AG04449 (cell line): ENCODE data around the gene DVL1.

Experiments
- CTCF ChIA-PET: fragments of 350-600 bp; formaldehyde crosslinking; extraction: SDS; loops from one replicate; lab custom pipeline; 2021; ENCODE audit warnings: antibody characterized with exemption; lab: Yijun Ruan, JAX
- POLR2A ChIA-PET: fragments of 400-600, 350-600 bp; formaldehyde crosslinking; extraction: SDS; loops from one replicate; lab custom pipeline; 2020; ENCODE audit warnings: antibody characterized with exemption, inconsistent platforms; lab: Yijun Ruan, JAX
- DNase-seq: peaks from one replicate; pipeline ENCODE4 v3.0.0-alpha.2; 2010; ENCODE audit warnings: low read depth, low spot score
- H3K4me3 ChIP-seq: 2 replicates; pipeline ENCODE4 v1.5.1; 2011; ENCODE audit warnings: low read depth, mild to moderate bottlenecking, control low read depth, low read length
- TF ChIP-seq, protein P1 (sequence below): IDR thresholded peaks from one replicate; pipeline ENCODE4 v1.5.1; 2011; ENCODE audit warnings: mild to moderate bottlenecking, moderate library complexity, low read length, control low read depth, inconsistent platforms; ENCODE audit not compliant: insufficient read depth; ENCODE audit errors: missing control alignments

The DVL1 gene

GRCh38 chr1:1352786-1353388, 3.7 kb upstream of the DVL1 start:
- peak overlapping the region; percentile 8 for H3K4me3 ChIP-seq
- TF ChIP-seq, protein P1, sequence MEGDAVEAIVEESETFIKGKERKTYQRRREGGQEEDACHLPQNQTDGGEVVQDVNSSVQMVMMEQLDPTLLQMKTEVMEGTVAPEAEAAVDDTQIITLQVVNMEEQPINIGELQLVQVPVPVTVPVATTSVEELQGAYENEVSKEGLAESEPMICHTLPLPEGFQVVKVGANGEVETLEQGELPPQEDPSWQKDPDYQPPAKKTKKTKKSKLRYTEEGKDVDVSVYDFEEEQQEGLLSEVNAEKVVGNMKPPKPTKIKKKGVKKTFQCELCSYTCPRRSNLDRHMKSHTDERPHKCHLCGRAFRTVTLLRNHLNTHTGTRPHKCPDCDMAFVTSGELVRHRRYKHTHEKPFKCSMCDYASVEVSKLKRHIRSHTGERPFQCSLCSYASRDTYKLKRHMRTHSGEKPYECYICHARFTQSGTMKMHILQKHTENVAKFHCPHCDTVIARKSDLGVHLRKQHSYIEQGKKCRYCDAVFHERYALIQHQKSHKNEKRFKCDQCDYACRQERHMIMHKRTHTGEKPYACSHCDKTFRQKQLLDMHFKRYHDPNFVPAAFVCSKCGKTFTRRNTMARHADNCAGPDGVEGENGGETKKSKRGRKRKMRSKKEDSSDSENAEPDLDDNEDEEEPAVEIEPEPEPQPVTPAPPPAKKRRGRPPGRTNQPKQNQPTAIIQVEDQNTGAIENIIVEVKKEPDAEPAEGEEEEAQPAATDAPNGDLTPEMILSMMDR, result no peak
- CTCF ChIA-PET, result interaction anchor here (0.9 to 2.4 kb wide), 6 partner anchors 12 to 88 kb away, joined by 3 to 13 read pairs (median 6); partner anchors contain the start of gene AURKAIP1
- no peak for DNase-seq
- POLR2A ChIA-PET, result interaction anchor here (1.5 to 2.1 kb wide), 2 partner anchors 19 to 22 kb away, joined by 9 to 12 read pairs; partner anchors contain the start of gene AURKAIP1

- H3K4me3 ChIP-seq, result peak overlapping the region; percentile 18
- DNase-seq, result no peak
- ChIA-PET POLR2A (interaction anchor here (0.6 to 2.1 kb wide), 4 partner anchors 9 to 23 kb away, joined by 3 to 12 read pairs (median 6); partner anchors contain the start of gene AURKAIP1), CTCF (interaction anchor here (0.9 to 2.4 kb wide), 9 partner anchors 10 to 87 kb away, joined by 3 to 13 read pairs (median 4); partner anchors contain the start of gene AURKAIP1)
- TF ChIP-seq, protein P1, result no peak
Measured at GRCh38 chr1:1351511-1352427, 2.6 kb upstream of the DVL1 start.

DNA sequence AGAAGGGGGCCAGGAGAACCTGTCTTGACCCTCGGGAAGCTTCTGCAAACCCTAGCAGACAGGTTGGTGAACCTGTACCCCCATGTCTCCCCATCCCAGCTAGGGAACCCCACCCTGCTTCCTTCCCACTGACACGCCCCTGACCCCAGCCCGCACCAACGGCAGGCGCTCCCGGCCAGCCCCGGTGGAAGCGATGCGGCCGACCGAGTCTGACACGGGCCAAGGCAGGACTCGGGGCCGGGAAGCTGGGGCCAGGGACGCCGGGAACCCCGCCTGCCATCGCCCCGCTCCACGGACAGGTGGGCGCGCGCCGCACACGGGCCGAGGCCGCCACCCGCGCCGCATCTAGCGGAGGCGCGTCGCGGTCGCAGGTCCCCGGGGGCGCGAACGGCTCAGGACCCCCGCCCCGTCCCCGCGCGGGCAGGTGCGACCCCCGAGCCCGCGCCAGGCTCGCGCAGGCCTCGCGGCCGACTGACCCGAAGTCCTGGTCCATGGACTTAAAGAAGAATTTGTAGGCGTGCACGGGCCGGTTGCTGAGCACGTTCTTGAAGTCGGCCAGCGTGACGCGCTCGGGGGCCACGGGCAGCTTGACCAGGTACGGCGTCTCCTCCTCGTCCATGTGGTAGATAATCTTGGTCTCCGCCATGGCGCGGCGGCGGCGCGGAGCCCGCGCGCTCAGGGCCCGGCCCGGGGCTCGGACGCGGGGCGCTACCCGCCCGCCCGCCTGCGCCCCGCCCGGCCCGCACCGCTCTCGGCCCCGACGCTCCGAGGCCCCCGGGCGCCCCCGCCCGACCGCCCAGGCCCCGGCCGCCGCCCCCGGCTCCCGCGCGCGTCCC, 580 bp downstream of the DVL1 start:
- TF ChIP-seq, protein P1, result no peak
- CTCF ChIA-PET, result interaction anchor here (0.9 to 8.3 kb wide), 11 partner anchors 9 to 157 kb away, joined by 3 to 138 read pairs (median 4); partner anchors contain the start of genes AURKAIP1, MXRA8 and TAS1R3
- POLR2A ChIA-PET, result interaction anchor here (0.7 to 1.6 kb wide), 6 partner anchors 9 to 52 kb away, joined by 3 to 9 read pairs (median 6); partner anchors contain the start of genes AURKAIP1 and MXRA8
- no peak for DNase-seq
- peak overlapping the region; percentile 75 for H3K4me3 ChIP-seq

GRCh38 chr1:1347663-1348419, 1.4 kb downstream of the DVL1 start:
- DNase-seq, result no peak
- peak overlapping the region; percentile 75 for H3K4me3 ChIP-seq
- TF ChIP-seq, protein P1, result no peak
- ChIA-PET CTCF (interaction anchor here (0.9 to 8.3 kb wide), 11 partner anchors 9 to 158 kb away, joined by 3 to 138 read pairs (median 4); partner anchors contain the start of genes AURKAIP1, MXRA8 and TAS1R3), POLR2A (interaction anchor here (0.7 to 1.6 kb wide), 7 partner anchors 10 to 52 kb away, joined by 3 to 9 read pairs (median 4); partner anchors contain the start of genes AURKAIP1 and MXRA8)

DNA sequence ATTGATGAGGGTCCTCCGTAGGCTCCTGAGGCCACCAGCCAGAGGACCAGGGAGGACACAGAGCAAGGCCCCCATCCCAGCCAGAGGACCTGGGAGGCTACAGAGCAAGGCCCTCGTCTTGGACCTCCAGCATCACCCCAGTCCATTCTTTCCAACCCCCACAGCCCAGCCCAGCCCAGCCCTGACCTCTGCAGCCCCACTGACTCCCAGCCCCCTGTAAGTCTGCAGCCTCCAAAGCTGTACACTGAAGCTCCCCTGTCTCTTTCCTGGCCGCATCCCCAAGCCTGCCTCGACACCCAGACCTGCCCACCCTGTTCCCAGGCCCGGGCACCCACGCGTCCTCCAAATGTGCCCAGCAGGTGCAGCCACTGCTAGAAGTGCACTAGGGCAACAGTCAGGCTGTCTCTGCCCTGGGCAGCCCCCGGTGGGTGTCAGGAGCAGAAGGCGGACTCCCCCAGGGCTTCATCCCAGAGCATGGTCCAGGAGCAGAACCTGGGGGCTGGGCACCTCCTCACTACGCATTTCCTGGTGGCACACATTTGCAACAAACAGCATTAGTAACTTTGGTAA, 2.1 kb downstream of the DVL1 start:
- no peak for DNase-seq
- TF ChIP-seq, protein P1, result no peak
- CTCF ChIA-PET, result interaction anchor here (0.8 to 8.3 kb wide), 8 partner anchors 11 to 225 kb away, joined by 3 to 138 read pairs (median 4); partner anchors contain the start of genes AURKAIP1 and MXRA8
- POLR2A ChIA-PET, result interaction anchor here (1.1 to 1.6 kb wide), 3 partner anchors 11 to 13 kb away, joined by 3 to 8 read pairs (median 3); partner anchors contain the start of gene MXRA8
- peak overlapping the region; percentile 75 for H3K4me3 ChIP-seq
